GM23338 (cell line): ENCODE measurements around the gene ZNF692.
"Not testable (repeated sequence)": the region's sequence is repeated elsewhere in the genome, so short reads cannot be mapped to it uniquely, and the experiment has no call there.

Experiments used
- CTCF ChIP-seq, 2 experiments: fragments of 200-600 bp in 1 of 2; sonication (generic) in 1 of 2; conservative IDR thresholded peaks; 2 replicates each; pipeline versions ENCODE4 v1.5.1 to v1.6.1; 2016 to 2017; ENCODE audit warnings: antibody characterized with exemption in 2 of 2, low read depth in 2 of 2, mild to moderate bottlenecking in 2 of 2, moderate library complexity in 1 of 2
- EZH2 ChIP-seq: fragments of 200-600 bp; sonication (generic); IDR thresholded peaks from one replicate; pipeline ENCODE4 v1.8.0; 2017; ENCODE audit warnings: antibody characterized with exemption, mild to moderate bottlenecking, low read depth; ENCODE audit not compliant: unreplicated experiment
- EZH2phosphoT487 ChIP-seq: fragments of 200-600 bp; sonication (generic); IDR thresholded peaks from one replicate; pipeline ENCODE4 v1.8.1; 2018; ENCODE audit warnings: antibody characterized with exemption; ENCODE audit not compliant: unreplicated experiment
- JUNB ChIP-seq: IDR thresholded peaks from one replicate; pipeline ENCODE4 v1.6.1; 2016; ENCODE audit warnings: antibody characterized with exemption; ENCODE audit not compliant: unreplicated experiment
- NANOG ChIP-seq: IDR thresholded peaks from 2 replicates; pipeline ENCODE4 v1.6.1; 2016; ENCODE audit warnings: antibody characterized with exemption, borderline replicate concordance
- POLR2AphosphoS5 ChIP-seq: IDR thresholded peaks from 2 replicates; pipeline ENCODE4 v1.6.1; 2016; ENCODE audit warnings: antibody characterized with exemption, low read depth
- REST ChIP-seq: IDR thresholded peaks from one replicate; pipeline ENCODE4 v1.6.1; 2018; ENCODE audit warnings: antibody characterized with exemption; ENCODE audit not compliant: unreplicated experiment
- ZNF114 ChIP-seq: fragments of 250-450 bp; sonication (Bioruptor Pico); IDR thresholded peaks from 2 replicates; pipeline ENCODE4 v1.5.0; 2020; ENCODE audit warnings: mild to moderate bottlenecking, moderate library complexity

- TF ChIP-seq CTCF (conservative IDR thresholded peaks at IDR 0.05; ENCODE audit: low read depth in 2 of 2); EZH2; JUNB; EZH2phosphoT487; REST; POLR2AphosphoS5; ZNF114; NANOG: not testable (repeated sequence)
Observed at GRCh38 chr1:248830718-248831017, 28.2 kb downstream of the ZNF692 start.
